ENCODE data around the gene CDK5. TPM values are rescaled to one million over a fixed set of nuclear protein-coding genes. Genes with fewer than 3 reads are reported as not detected.

The CDK5 gene
- polyA plus RNA-seq, 2 of the 4 experiments (the other 2 are of a cell fraction) = 29.6 to 51.0 TPM

DNA sequence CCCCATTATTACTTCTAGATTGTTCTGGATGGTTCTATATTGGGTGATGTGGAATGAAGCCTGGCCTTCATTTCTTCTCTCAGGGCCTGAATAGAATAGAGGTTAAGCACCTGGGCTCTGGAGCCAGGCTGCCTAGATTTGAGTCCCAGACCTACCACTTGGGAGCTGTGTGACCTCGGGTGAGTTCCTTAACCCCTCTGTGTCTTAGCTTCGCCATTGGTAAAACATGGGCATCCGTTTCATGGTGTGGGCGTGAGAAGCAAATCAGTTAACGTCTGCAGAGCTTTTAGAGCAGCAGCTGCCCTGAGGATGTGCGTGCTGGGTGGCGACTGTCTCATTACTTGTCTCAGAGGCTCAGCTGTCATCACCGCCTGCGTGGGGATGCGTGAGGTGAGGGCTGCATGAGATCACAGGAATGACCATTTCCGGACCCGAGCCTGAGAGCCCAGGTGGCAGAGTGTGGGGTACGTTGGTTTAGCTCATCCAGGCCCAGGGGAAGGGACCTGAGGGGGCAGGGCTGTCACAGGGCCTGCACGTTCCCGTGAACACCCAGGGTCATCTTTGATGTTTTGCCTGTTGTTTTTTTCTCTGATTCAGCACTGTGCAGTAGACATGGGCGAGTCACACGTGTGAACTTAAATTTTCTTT is 38.3 kb upstream of the CDK5 start:
- Histone ChIP-seq H3K4me3 (no peak overlapping the region), H3K4me2 (no peak overlapping the region), H3K9me3 (no peaks in the 10 kb centered on the region), H3K4me1 (peaks cover 22% of the 10 kb centered on the region), H3K27ac (no peak overlapping the region)
- FAIRE-seq = no peak
- ChIA-PET POLR2A (no interaction called here), CTCF (interaction anchor here (0.6 to 27.1 kb wide), 3 partner anchors 9 to 1332 kb away, joined by 3 to 412 read pairs (median 3); partner anchors contain the start of gene AGAP3)
- no peak for DNase-seq (ENCODE audit: low read depth in 1 of 2, low spot score in 1 of 2)
- TF ChIP-seq, protein P1, sequence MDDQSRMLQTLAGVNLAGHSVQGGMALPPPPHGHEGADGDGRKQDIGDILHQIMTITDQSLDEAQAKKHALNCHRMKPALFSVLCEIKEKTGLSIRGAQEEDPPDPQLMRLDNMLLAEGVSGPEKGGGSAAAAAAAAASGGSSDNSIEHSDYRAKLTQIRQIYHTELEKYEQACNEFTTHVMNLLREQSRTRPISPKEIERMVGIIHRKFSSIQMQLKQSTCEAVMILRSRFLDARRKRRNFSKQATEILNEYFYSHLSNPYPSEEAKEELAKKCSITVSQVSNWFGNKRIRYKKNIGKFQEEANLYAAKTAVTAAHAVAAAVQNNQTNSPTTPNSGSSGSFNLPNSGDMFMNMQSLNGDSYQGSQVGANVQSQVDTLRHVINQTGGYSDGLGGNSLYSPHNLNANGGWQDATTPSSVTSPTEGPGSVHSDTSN (IDR thresholded peaks at IDR 0.05) = no peak
- TF ChIP-seq SREBF2 (IDR thresholded peaks at IDR 0.05) = no peak
- no peak for TF ChIP-seq RNF2 (IDR thresholded peaks at IDR 0.05; ENCODE audit: borderline replicate concordance, low read depth)
- TF ChIP-seq EHMT2 (IDR thresholded peaks at IDR 0.05; ENCODE audit: low read depth) = no peak
- TF ChIP-seq HOXB5 (CRISPR knock-in tag; IDR thresholded peaks at IDR 0.05) = no peak
- no peak for TF ChIP-seq FOXS1 (CRISPR knock-in tag; IDR thresholded peaks at IDR 0.05)
- no peak for TF ChIP-seq HDAC2 (IDR thresholded peaks at IDR 0.05)
- no peak for TF ChIP-seq PHF8 (IDR thresholded peaks at IDR 0.05; ENCODE audit: borderline replicate concordance, low read depth)
- TF ChIP-seq CHD4 (IDR thresholded peaks at IDR 0.05; ENCODE audit: borderline replicate concordance) = no peak
- no peak for TF ChIP-seq RARB (CRISPR knock-in tag; IDR thresholded peaks at IDR 0.05)
- no peak for TF ChIP-seq CEBPB (IDR thresholded peaks at IDR 0.05)
- ATAC-seq = no peak
- WGBS (ENCODE audit: missing lambda C conversion rate) = 88% methylated on average over 14 of the region's 17 CpGs

DNA sequence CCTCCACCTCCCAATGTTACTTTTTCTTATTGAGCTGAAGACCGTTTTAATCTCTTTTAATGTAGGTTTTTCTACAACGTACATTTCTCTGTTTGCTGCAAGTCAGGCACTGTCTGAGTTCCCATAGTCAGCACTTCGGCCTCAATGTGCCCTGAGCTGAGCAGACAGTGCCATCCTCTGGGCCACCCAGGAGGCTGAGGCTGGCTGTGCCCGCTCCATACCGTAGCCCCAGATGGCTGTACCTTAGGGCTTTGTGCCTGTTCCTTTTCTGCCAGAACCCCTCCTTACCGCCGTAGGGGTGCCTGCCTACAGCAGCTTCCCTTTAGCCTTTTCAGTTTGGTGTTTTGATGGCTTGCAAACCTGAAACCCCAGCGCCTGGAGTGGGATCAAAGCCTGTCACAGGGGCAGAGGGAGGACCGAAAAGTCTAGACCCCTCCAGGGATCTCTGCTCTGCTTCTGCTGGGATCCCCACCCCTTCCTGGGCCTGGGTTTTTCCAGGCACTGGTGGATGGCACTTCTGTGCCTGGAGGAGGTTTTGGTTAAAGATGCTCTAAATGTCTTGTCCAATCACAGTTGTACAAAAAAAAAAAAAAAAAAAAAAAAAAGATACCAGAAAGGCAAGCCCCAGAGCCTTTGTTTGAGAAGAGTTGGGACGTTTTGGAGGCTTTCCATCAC is 37.6 kb upstream of the CDK5 start:
- Histone ChIP-seq H3K4me1 (peaks cover 22% of the 10 kb centered on the region), H3K27ac (peak overlapping the region in 1 of 2 experiments; percentile 31; a peak in 1 of 6 replicates), H3K4me3 (no peak overlapping the region), H3K4me2 (peak overlapping the region; percentile 6; the same call in 1 of the 3 replicates), H3K9me3 (no peaks in the 10 kb centered on the region)
- 81% methylated on average over 10 of the region's 10 CpGs for WGBS (ENCODE audit: missing lambda C conversion rate)
- FAIRE-seq (no peak), ATAC-seq (peak; percentile 49 to 69; a peak in 4 of 6 replicates), DNase-seq (ENCODE audit: low read depth in 1 of 2, low spot score in 1 of 2) (no peak)
- ChIA-PET CTCF (interaction anchor here (1.6 to 27.1 kb wide), 3 partner anchors 12 to 29 kb away, joined by 5 to 412 read pairs (median 7); no protein-coding TSS in a partner anchor), POLR2A (no interaction called here)
- no peak for TF ChIP-seq RFX5 (IDR thresholded peaks at IDR 0.05)
- no peak for TF ChIP-seq JUN (IDR thresholded peaks at IDR 0.05)

DNA sequence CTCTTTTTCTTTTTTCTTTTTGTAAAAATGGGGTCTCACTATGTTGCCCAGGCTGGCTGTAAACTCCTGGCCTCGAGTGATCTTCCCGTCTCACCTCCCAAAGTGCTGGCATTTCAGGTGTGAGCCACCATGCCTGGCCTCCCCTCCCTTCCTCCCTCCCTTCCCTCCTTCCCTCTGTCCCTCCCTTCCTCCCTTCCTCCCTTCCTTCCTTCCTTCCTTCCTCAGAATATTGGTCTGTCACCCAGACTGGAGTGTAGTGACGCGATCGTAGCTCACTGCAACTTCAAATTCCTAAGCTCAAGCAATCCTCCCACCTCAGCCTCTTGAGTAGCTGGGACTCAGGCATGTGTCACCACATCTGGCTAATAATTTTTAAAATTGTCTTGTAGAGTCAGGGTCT is 37.0 kb upstream of the CDK5 start:
- WGBS (ENCODE audit: missing lambda C conversion rate) = 74% methylated on average over 5 of the region's 5 CpGs
- no peak overlapping the region for H3K4me3 ChIP-seq
- peak in 1 of 2 experiments; percentile 12; a peak in 2 of 6 replicates for ATAC-seq
- peaks cover 22% of the 10 kb centered on the region for H3K4me1 ChIP-seq
- no peak for FAIRE-seq
- TF ChIP-seq BHLHE40 (IDR thresholded peaks at IDR 0.05; ENCODE audit: low read depth, low read length) = no peak
- TF ChIP-seq POLR2AphosphoS2 (conservative IDR thresholded peaks at IDR 0.05; ENCODE audit: low read length) = no peak
- TF ChIP-seq RNF2 (IDR thresholded peaks at IDR 0.05; ENCODE audit: borderline replicate concordance, low read depth) = no peak
- no peak for TF ChIP-seq MAFK (IDR thresholded peaks at IDR 0.05; ENCODE audit: partially characterized antibody)
- no peak for TF ChIP-seq CHD2 (IDR thresholded peaks at IDR 0.05; ENCODE audit: low read length, partially characterized antibody)
- TF ChIP-seq KDM5A (IDR thresholded peaks at IDR 0.05) = no peak
- TF ChIP-seq CBX2 (IDR thresholded peaks at IDR 0.05; ENCODE audit: borderline replicate concordance, low read depth) = no peak
- no peak for TF ChIP-seq FOSL2 (IDR thresholded peaks at IDR 0.05)
- TF ChIP-seq FOSL2 (CRISPR knock-in tag; IDR thresholded peaks at IDR 0.05) = no peak
- TF ChIP-seq CBX8 (IDR thresholded peaks at IDR 0.05) = no peak
- TF ChIP-seq MYC (IDR thresholded peaks at IDR 0.05; ENCODE audit: borderline replicate concordance, low read length) = no peak
- no peak for TF ChIP-seq TP53 (CRISPR knock-in tag; IDR thresholded peaks at IDR 0.05)
- no peak for TF ChIP-seq POLR2A (IDR thresholded peaks at IDR 0.05; ENCODE audit: low read length)
- DNase-seq (ENCODE audit: low read depth in 1 of 2, low spot score in 1 of 2) = no peak
- CTCF ChIA-PET = interaction anchor here (1.6 to 27.1 kb wide), 3 partner anchors 12 to 29 kb away, joined by 5 to 412 read pairs (median 7); no protein-coding TSS in a partner anchor
- 0 out of 6 replicates have a peak overlapping the region, but pooled peaks of 1 of the 2 experiments have one; percentile 12 for H3K27ac ChIP-seq
- H3K9me3 ChIP-seq = no peaks in the 10 kb centered on the region
- POLR2A ChIA-PET = no interaction called here
- peak overlapping the region; percentile 6; the same call in 1 of the 3 replicates for H3K4me2 ChIP-seq

All from A549 (cell line).